DMS114 treated with DMSO at 0.1 percent for 48 hours (cell line): ENCODE data around the gene SDK1.
"Not testable (repeated sequence)": the region's sequence is repeated elsewhere in the genome, so short reads cannot be mapped to it uniquely, and the experiment has no call there.

Experiments used
- DNase-seq: peaks from one replicate; lab custom pipeline; 2025; ENCODE audit not compliant: unreplicated experiment; lab: John Stamatoyannopoulos, UW

The SDK1 gene

DNA sequence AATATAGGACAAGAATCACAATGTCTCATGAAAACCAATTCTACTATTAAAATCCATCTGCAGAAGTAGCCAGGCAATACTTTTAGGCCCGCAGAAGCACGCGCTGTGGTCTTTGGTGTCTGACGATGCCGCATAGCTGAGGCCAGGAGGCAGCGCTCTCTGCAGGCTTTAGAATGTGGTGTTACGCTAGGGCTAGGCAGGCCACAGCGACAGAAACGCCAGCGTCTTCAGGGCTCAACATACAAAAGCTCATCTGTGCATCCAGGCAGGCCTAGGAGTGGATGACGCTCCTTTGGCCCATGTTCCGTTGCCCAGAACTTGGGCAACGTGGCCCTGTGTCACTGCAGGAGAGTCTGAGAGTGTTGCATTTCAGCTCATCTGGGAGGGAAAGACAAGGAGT, 779.9 kb downstream of the SDK1 start:
- DNase-seq = no peak

GRCh38 chr7:4083513-4083912, 782.5 kb downstream of the SDK1 start:
- DNase-seq = no peak

GRCh38 chr7:4084271-4084670, 783.2 kb downstream of the SDK1 start:
- DNase-seq = no peak

DNA sequence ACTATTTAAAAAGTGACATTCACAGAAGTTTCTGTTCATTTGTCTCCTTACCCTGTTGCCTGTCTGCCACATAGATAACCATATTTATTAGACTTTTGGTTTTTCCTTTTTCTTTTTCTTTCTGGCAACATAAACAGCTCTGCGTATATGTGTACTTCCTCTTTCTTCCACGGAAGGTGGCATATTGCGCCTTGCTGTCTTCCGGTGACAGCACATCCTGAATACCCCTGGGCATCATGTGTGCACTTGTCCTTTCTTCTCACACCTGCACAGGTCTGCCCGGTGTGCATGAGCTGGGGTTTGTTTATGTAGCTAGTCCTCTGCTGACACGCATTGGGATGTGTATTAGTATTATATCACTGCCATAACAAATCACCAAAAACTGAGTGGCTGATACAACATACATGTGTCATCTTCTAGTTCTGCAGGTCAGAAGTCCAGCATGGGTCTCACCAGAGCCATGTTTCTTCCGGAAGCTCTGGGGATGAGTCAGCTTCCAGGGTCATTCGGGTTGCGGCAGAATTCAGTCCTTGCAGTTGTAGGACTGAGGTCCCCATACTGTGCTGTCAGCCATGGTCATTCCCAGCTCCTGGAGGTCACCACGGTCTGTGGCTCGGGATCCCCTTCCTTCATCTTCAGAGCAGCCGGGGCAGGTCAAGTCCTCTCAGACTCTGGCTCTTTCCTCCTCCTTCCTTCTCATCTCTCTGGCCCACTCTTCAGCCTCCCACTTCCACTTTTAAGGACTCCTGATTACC, 785.1 kb downstream of the SDK1 start:
- DNase-seq = no peak

- DNase-seq = no peak
Measured at GRCh38 chr7:4086723-4087122, 785.7 kb downstream of the SDK1 start.

GRCh38 chr7:4091767-4092166, 790.7 kb downstream of the SDK1 start:
- DNase-seq = no peak

DNA sequence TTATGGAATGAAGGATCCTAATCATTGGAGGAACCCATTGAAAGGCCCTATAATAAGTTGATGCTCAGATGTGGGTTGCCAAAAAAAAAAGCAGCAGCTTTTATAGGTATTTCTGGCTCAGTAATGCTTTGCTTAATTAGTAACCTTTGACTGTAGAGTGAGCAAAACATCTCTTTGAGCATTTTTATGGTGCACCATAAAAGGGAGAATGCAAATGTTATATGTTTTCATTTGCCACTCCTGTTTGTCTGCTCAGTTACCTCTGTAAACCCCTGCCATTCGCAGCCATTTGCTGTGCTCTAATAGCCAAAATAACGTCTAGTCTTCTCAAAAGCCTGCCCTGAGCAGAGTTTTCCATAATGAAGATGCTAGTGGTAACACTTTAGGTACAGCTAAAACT, 792.0 kb downstream of the SDK1 start:
- DNase-seq = no peak

DNA sequence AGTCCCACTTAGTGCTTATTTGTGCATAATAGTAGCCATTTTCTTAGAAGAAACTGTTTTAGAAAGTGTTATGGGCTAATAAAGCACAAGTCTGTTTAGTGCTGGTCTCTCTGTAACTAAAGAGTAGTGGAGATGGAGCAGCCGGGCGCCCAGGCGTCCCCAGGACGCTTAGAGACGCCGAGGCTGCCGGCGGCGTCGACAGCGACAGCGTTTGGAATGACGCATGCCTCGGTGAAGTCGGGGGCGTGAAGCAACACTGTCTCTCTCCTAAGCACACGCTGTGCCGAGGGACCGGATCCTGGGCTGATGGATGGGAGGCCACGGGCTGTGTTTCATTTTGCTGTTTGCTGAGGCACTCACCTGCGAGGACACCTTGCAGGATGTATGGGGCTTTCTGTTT, 792.4 kb downstream of the SDK1 start:
- no peak for DNase-seq

GRCh38 chr7:4094158-4094557, 793.1 kb downstream of the SDK1 start:
- not testable (repeated sequence) for DNase-seq

DNA sequence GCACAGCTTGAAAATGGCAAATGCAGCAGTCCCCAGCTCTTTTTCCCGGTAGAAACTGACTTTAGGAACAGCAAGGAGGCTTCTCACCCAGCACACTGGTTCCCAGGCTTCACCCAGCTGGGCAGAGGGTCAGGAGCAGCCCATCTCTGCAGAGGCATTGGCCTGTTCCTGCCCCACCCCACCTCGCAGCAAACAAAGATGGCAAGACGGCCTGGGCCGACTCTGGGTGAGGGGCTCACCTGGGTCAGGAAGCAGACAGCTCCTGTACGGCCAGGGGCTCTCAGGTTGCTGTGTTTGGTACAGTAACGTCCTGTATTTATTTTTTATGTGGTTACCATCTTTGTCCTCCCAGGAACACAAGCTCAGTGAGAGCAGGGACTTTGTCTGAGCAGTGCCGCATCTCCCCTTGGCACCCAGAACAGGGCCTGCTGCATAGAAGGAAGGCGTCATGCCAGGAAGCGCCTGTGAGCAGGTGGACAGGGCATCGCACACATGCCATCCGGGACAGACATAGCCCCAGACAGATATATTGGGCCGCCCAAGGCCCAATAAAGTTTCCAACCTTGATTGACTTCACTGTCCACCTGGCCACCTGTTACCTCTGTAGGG, 796.1 kb downstream of the SDK1 start:
- DNase-seq = no peak

DNA sequence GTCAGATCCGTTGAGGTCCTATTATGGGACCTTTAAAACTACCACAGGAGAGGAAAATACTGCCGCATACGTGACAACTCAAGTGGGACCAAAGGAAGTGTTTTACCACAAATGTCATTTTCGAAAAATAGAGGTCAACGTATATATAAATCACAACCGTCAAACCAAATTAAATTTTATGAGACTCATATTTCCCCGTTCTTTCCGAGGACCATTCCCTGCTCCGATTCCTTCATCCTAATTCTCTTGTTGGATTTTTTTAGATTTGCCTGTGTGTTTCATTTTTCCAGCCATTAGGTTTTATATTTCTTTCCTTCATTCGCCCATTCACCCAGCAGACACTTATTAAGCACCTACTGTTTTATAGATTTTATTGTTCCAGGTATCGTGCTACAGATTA, 797.1 kb downstream of the SDK1 start:
- DNase-seq = no peak

DNA sequence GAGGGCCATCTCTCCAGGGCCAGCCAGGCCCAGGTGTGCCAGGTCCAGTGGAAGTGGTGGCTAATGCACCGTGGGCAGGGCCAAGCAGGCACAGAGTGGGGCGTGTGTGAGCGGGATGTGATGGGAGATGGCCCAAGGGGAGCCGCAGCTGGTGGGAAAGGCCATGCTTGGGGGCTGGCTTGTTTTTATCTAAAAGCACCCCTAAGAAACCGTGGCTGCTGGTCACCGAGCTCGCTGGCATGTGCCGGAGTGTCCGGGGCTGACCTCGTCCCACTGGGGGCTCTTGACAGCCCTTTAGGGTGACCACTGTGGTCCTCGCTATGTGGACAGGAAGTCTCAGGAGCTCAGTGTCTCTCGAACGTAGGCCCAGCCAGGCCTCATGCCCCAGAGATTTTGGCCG, 798.6 kb downstream of the SDK1 start:
- no peak for DNase-seq

DNA sequence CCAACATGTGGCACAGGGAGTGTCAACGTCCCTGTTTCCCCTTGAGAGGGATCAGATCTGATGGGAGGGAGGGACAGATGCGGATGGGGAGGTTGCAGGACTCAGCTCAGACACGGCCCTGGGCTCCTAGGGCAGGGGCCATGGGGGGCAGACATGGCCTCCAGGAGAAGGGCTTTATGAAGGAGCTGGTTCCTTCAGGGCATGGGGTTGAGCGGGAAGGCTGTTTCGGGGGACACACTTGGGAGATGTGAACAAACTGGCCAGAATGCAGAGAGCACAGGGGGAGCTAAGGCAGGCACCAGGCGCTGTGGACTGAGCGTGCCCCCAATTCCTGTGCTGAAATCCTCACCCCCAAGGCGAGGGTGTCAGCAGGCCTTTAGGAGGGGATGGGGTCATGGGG, 799.1 kb downstream of the SDK1 start:
- no peak for DNase-seq

GRCh38 chr7:4100691-4101090, 799.6 kb downstream of the SDK1 start:
- no peak for DNase-seq

DNA sequence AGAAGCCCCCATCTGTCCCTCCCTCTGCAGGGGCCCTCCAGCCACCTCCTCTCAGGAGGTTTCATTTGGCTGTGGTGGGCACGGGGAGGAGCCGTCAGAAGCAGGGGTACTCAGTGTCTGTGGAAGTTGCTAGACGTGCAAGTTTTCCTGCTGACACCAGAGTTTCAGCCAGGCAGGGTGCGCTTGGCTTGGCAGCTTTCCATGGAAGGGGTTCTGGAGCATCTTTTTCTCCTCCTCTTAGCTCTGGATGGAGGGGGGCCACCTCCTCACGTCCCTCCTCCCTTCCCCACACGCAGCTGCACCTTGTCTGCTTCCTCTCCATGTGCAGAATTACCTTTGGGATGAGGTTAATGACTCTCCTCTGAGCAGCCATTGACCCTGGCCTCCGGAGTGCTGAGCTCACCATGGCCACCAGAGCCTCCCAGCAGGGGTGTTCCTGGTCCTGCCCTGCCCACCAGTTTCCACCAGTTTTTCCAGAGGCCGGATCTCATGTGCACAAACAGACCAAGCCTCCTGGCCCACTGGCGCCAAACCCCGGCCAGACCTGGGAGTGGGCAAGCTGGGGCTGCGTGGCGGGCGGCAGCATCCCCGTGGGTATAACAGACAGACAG, 801.3 kb downstream of the SDK1 start:
- no peak for DNase-seq

GRCh38 chr7:4103352-4104091, 802.5 kb downstream of the SDK1 start:
- peak; percentile 20 for DNase-seq

DNA sequence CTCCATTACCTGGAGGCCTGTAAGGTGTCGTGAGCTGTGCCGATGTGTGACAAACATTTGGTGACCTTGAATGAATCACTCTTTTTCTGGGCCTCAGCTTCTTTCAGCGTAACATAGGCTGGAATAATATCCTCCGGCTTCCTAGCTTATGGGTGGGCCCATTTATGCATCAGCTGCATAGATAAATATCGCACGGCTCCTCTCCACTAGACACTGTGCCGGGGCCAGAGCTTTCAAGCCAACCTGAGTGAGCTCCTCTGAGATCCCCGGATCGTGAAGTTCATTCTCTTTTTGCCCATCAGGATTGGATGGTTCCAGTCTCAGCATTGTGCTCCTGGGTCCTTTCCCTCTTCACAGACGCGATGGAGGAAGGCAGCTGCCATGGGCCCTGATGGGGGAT, 806.8 kb downstream of the SDK1 start:
- DNase-seq = no peak

DNA sequence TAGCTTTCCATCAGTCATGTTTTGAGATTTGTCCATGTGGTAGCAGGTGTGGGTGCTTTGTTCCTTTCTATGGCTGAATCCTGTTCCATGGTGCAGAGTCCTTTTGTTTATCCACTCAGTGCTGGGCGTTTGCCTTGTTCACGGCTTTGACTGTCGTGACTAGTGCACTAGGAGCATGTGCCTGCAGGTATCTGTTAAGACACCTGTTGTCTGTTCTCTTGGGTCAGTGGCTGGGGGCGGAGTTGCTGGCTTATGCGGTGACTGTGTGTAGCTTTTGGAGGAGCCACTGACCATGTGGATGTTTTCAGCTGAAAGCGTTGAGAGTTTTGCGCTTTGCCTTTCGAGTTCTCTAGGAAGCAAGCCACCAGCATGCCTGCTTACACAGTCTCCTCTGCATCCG, 807.9 kb downstream of the SDK1 start:
- no peak for DNase-seq

- DNase-seq = no peak
Measured at GRCh38 chr7:4109481-4110110, 808.5 kb downstream of the SDK1 start.

DNA sequence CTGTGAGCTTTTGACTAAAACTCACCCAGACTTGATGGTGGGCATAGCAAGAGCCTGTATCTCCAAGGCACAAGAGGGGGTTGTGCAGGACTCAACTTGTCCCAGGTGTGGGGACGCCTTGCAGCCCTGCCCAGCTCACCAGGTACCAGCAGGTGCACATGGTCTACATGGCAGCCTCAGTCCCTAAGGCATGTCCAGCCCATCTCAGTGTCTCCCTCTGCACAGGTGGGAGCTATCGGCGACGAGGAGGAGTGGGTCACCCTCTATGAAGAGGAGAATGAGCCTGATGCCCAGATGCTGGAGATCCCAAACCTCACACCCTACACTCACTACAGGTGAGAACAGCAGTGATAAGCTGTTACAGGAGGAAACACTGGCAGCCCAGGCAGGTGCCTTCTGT, 809.4 kb downstream of the SDK1 start:
- no peak for DNase-seq

DNA sequence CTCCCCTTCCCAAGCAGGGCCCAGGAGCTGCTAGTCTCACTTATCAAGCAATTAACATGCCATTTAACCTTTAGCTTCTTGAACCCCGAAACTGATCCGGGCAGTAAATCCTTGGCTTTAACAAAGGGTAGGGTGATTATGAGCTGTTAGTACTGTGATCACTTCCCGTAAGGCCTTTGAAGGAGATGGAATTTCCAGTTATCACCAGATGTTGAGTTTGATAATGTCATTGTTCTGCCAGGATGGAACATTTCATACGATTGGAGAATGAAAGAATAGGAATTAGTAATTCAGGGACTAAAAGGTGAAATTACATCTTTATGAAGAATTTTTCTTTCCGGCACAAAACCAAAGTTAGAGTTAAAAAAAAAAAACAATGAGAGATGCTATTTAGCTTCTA, 810.1 kb downstream of the SDK1 start:
- no peak for DNase-seq
